HG02870 (cell line): ENCODE results near the gene GSTT2.
"Not testable (repeated sequence)": the region's sequence is repeated elsewhere in the genome, so short reads cannot be mapped to it uniquely, and the experiment has no call there.

Source experiments
- ATAC-seq: cut with Tn5 transposase; IDR thresholded peaks from one replicate; pipeline ENCODE4 v1.9.1; 2021; ENCODE audit warnings: mild to moderate bottlenecking, moderate library complexity; ENCODE audit not compliant: unreplicated experiment

Gene GSTT2

GRCh38 chr22:23971927-23972326, 8.0 kb upstream of the GSTT2 start:
- ATAC-seq, result not testable (repeated sequence)

GRCh38 chr22:23974345-23974744, 5.6 kb upstream of the GSTT2 start, which contains the start of gene DDT:
DDT (minus strand) TSS chr22:23974441; CDS start chr22:23974414, 27 bp downstream.
- ATAC-seq, result peak; percentile 89

GRCh38 chr22:23974836-23975352, 5.0 kb upstream of the GSTT2 start:
- peak; percentile 13 for ATAC-seq

GRCh38 chr22:23977304-23977703, 2.6 kb upstream of the GSTT2 start:
- ATAC-seq, result not testable (repeated sequence)

GRCh38 chr22:23980567-23980966, 633 bp downstream of the GSTT2 start:
- not testable (repeated sequence) for ATAC-seq

GRCh38 chr22:23984430-23984829, 4.5 kb downstream of the GSTT2 start:
- no peak for ATAC-seq

- not testable (repeated sequence) for ATAC-seq
Measured at GRCh38 chr22:23986089-23986488, 6.2 kb downstream of the GSTT2 start.

- ATAC-seq, result not testable (repeated sequence)
Measured at GRCh38 chr22:23986538-23987178, 6.7 kb downstream of the GSTT2 start.

- ATAC-seq, result not testable (repeated sequence)
Measured at GRCh38 chr22:23989583-23990244, 9.8 kb downstream of the GSTT2 start.

- not testable (repeated sequence) for ATAC-seq
Measured at GRCh38 chr22:23993080-23993479, 13.1 kb downstream of the GSTT2 start.

GRCh38 chr22:23993581-23994177, 13.7 kb downstream of the GSTT2 start:
- ATAC-seq, result not testable (repeated sequence)

GRCh38 chr22:23997092-23997491, 17.2 kb downstream of the GSTT2 start:
- no peak for ATAC-seq

- ATAC-seq, result not testable (repeated sequence)
Measured at GRCh38 chr22:23999779-24000178, 19.8 kb downstream of the GSTT2 start.

- no peak for ATAC-seq
Measured at GRCh38 chr22:24001314-24001713, 21.4 kb downstream of the GSTT2 start.

GRCh38 chr22:24002272-24002671, 22.3 kb downstream of the GSTT2 start:
- ATAC-seq, result no peak

- no peak for ATAC-seq
Measured at GRCh38 chr22:24002851-24003250, 22.9 kb downstream of the GSTT2 start.

GRCh38 chr22:24003887-24004286, 24.0 kb downstream of the GSTT2 start:
- ATAC-seq, result no peak

- ATAC-seq, result no peak
Measured at GRCh38 chr22:24005201-24005600, 25.3 kb downstream of the GSTT2 start, which contains the start of gene GSTT4. GSTT4 (minus strand) TSS chr22:24005453; CDS start chr22:24005356, 97 bp downstream.

- no peak for ATAC-seq
Measured at GRCh38 chr22:24006207-24006913, 26.4 kb downstream of the GSTT2 start.

- no peak for ATAC-seq
Measured at GRCh38 chr22:24006914-24007214, 26.9 kb downstream of the GSTT2 start.
